CD14-positive monocyte (primary cell): ENCODE results near the gene MEIS2. TPM values are rescaled to one million over a fixed set of nuclear protein-coding genes. Genes with fewer than 3 reads are reported as not detected.

Experiments used
- DNase-seq, 3 donors: peaks; one replicate each; pipeline ENCODE4 v3.0.0-alpha.2; 2011 to 2022
- H2AFZ ChIP-seq: 2 replicates; pipeline ENCODE4 v1.6.0; 2012; ENCODE audit warnings: mild to moderate bottlenecking, low read depth, low read length, inconsistent platforms; ENCODE audit not compliant: insufficient read depth, poor library complexity, severe bottlenecking
- H3K27ac ChIP-seq, 2 donors: 1 replicate in 1 of 2; 2 replicates in 1 of 2; pipeline ENCODE4 v1.5.1; 2012 to 2013; ENCODE audit warnings: low read length in 2 of 2, control low read depth in 1 of 2, inconsistent platforms in 1 of 2, low read depth in 1 of 2, mild to moderate bottlenecking in 1 of 2
- H3K27me3 ChIP-seq, 2 donors: one replicate each; pipeline versions ENCODE4 v1.6.0 to v1.6.1; 2011 to 2013; ENCODE audit warnings: low read length in 2 of 2; ENCODE audit not compliant: control insufficient read depth in 2 of 2, insufficient read depth in 2 of 2
- H3K36me3 ChIP-seq, 2 donors: replicated peaks in 1 of 2; 1 replicate in 1 of 2; 2 replicates in 1 of 2; pipeline versions ENCODE4 v1.5.1 to v1.6.1; 2012 to 2013; ENCODE audit warnings: low read length in 2 of 2, control low read depth in 1 of 2, inconsistent platforms in 1 of 2, mild to moderate bottlenecking in 1 of 2; ENCODE audit not compliant: insufficient read depth in 2 of 2, control insufficient read depth in 1 of 2
- H3K4me1 ChIP-seq, 2 donors: 1 replicate in 1 of 2; 2 replicates in 1 of 2; pipeline versions ENCODE4 v1.5.1 to v1.6.1; 2012 to 2013; ENCODE audit warnings: low read length in 2 of 2, control low read depth in 1 of 2, inconsistent platforms in 1 of 2, mild to moderate bottlenecking in 1 of 2, moderate library complexity in 1 of 2; ENCODE audit not compliant: insufficient read depth in 2 of 2, control insufficient read depth in 1 of 2
- H3K4me2 ChIP-seq: replicated peaks from 2 replicates; pipeline ENCODE3; 2012; ENCODE audit warnings: low read length, moderate library complexity, mild to moderate bottlenecking; ENCODE audit not compliant: poor library complexity, severe bottlenecking; ENCODE audit errors: extremely low read depth
- H3K4me3 ChIP-seq, 3 experiments: fragments of 200-600 bp in 1 of 3; sonication (generic) in 1 of 3; replicated peaks in 1 of 3; 1 replicate in 2 of 3; 2 replicates in 1 of 3; pipeline ENCODE4 v1.5.1; 2011 to 2013; ENCODE audit warnings: low read length in 3 of 3, mild to moderate bottlenecking in 3 of 3, control low read depth in 2 of 3, low read depth in 2 of 3, inconsistent platforms in 1 of 3, moderate library complexity in 1 of 3
- H3K79me2 ChIP-seq: 2 replicates; pipeline ENCODE4 v1.6.0; 2012; ENCODE audit warnings: mild to moderate bottlenecking, control low read depth, inconsistent platforms, low read length, moderate library complexity; ENCODE audit not compliant: insufficient read depth
- H3K9ac ChIP-seq: 2 replicates; pipeline ENCODE4 v1.6.0; 2017; ENCODE audit warnings: low read length, mild to moderate bottlenecking; ENCODE audit not compliant: insufficient read depth, poor library complexity, severe bottlenecking
- H3K9me3 ChIP-seq, 2 donors: replicated peaks in 1 of 2; 1 replicate in 1 of 2; 2 replicates in 1 of 2; pipeline versions ENCODE4 v1.5.1 to v1.6.1; 2012 to 2013; ENCODE audit warnings: low read length in 2 of 2, control low read depth in 1 of 2; ENCODE audit not compliant: control insufficient read depth in 1 of 2, insufficient read depth in 1 of 2
- H4K20me1 ChIP-seq: 2 replicates; pipeline ENCODE4 v1.6.0; 2012; ENCODE audit warnings: mild to moderate bottlenecking, low read length, control low read depth, moderate library complexity; ENCODE audit not compliant: insufficient read depth
- H3K27ac Mint-ChIP-seq, 7 donors: one replicate each; pipeline ENCODE4 v1.8.0; 2020; ENCODE audit warnings: mild to moderate bottlenecking in 7 of 7, mixed read lengths in 7 of 7, moderate library complexity in 6 of 7, inconsistent platforms in 2 of 7
- H3K27me3 Mint-ChIP-seq, 3 donors: one replicate each; pipeline ENCODE4 v1.8.0; 2021 to 2022; ENCODE audit warnings: low read depth in 3 of 3, mild to moderate bottlenecking in 3 of 3, mixed read lengths in 3 of 3, moderate library complexity in 3 of 3, inconsistent platforms in 1 of 3
- H3K36me3 Mint-ChIP-seq, 2 donors: one replicate each; pipeline ENCODE4 v1.8.0; 2020; ENCODE audit warnings: mixed read lengths in 2 of 2, inconsistent platforms in 1 of 2, mild to moderate bottlenecking in 1 of 2
- H3K4me1 Mint-ChIP-seq: one replicate; pipeline ENCODE4 v1.8.0; 2020; ENCODE audit warnings: mild to moderate bottlenecking, mixed read lengths
- H3K4me3 Mint-ChIP-seq, 2 donors: one replicate each; pipeline ENCODE4 v1.8.0; 2020; ENCODE audit warnings: mild to moderate bottlenecking in 2 of 2, mixed read lengths in 2 of 2, moderate library complexity in 1 of 2
- H3K9me3 Mint-ChIP-seq, 7 donors: one replicate each; pipeline ENCODE4 v1.8.0; 2020 to 2022; ENCODE audit warnings: mixed read lengths in 7 of 7, mild to moderate bottlenecking in 6 of 7, moderate library complexity in 6 of 7, inconsistent platforms in 2 of 7
- CTCF ChIP-seq: fragments of 200-600 bp; IDR thresholded peaks from one replicate; pipeline ENCODE4 v1.8.0; 2022; ENCODE audit warnings: antibody characterized with exemption, mild to moderate bottlenecking
- WGBS: methylation state at CpG from one replicate; pipeline ENCODE4 v1.1.5; 2013; ENCODE audit warnings: missing lambda C conversion rate; ENCODE audit not compliant: insufficient coverage; 5-methylcytosine and 5-hydroxymethylcytosine counted together
- intact Hi-C, 2 donors: fragments of 100-400 bp; cut with micrococcal nuclease; formaldehyde crosslinking; loops; one replicate each; pipeline versions ENCODE4 v1.15.0 to v1.15.1; 2023
- polyA plus RNA-seq, 3 donors: library from polyadenylated mRNA; depleted of rRNA in 1 of 3; unstranded in 2 of 3; stranded (reverse) in 1 of 3; fragments of 300-500 nt in 2 of 3; fragments of >200 nt in 1 of 3; fragmentation: Illumina TruSeq in 2 of 3; gene quantifications; 1 replicate in 2 of 3; 2 replicates in 1 of 3; pipeline ENCODE4 v1.2.3, GENCODE V29; 2012 to 2021

The MEIS2 gene
- polyA plus RNA-seq, 3 donors: not detected

- H3K27me3 ChIP-seq: no peaks in the 10 kb centered on the region
- H3K27ac ChIP-seq: no peak overlapping the region
- no peaks in the 10 kb centered on the region for H3K4me1 Mint-ChIP-seq
- H3K36me3 ChIP-seq: no peaks in the 10 kb centered on the region
- TF ChIP-seq CTCF: no peak
- intact Hi-C loops: no loop called here
- no peak overlapping the region for H2AFZ ChIP-seq
- H3K79me2 ChIP-seq: no peaks in the 10 kb centered on the region
- DNase-seq: no peak
- no peak overlapping the region for H3K9ac ChIP-seq
- H3K4me1 ChIP-seq: no peaks in the 10 kb centered on the region
- no peak overlapping the region for H3K4me3 Mint-ChIP-seq
- no peak overlapping the region for H3K4me3 ChIP-seq
- no peaks in the 10 kb centered on the region for H3K9me3 ChIP-seq
- H3K9me3 Mint-ChIP-seq: peaks cover 0 to 3% (median 0%) of the 10 kb centered on the region in 7 donors
- peaks cover 0 to 2% (median 0%) of the 10 kb centered on the region in 3 donors for H3K27me3 Mint-ChIP-seq
- H4K20me1 ChIP-seq: no peaks in the 10 kb centered on the region
- H3K27ac Mint-ChIP-seq: no peak overlapping the region
- no peaks in the 10 kb centered on the region for H3K36me3 Mint-ChIP-seq
- no peak overlapping the region for H3K4me2 ChIP-seq
Observed at GRCh38 chr15:36959746-36960145, 140.6 kb downstream of the MEIS2 start.

GRCh38 chr15:36958606-36959005 is 141.7 kb downstream of the MEIS2 start:
- Histone ChIP-seq H3K36me3 (no peaks in the 10 kb centered on the region), H3K9ac (no peak overlapping the region), H3K4me1 (no peaks in the 10 kb centered on the region), H3K9me3 (no peaks in the 10 kb centered on the region), H3K27me3 (no peaks in the 10 kb centered on the region), H3K4me3 (no peak overlapping the region), H3K4me2 (no peak overlapping the region), H3K27ac (no peak overlapping the region), H3K79me2 (no peaks in the 10 kb centered on the region), H4K20me1 (no peaks in the 10 kb centered on the region), H2AFZ (no peak overlapping the region)
- DNase-seq: no peak
- intact Hi-C loops: no loop called here
- H3K4me1 Mint-ChIP-seq: no peaks in the 10 kb centered on the region
- H3K27ac Mint-ChIP-seq: no peak overlapping the region
- no peak overlapping the region for H3K4me3 Mint-ChIP-seq
- H3K9me3 Mint-ChIP-seq: peaks cover 0 to 3% (median 0%) of the 10 kb centered on the region in 7 donors
- peaks cover 0 to 2% (median 0%) of the 10 kb centered on the region in 3 donors for H3K27me3 Mint-ChIP-seq
- no CpG with 5 or more reads among the region's 1 CpG for WGBS
- TF ChIP-seq CTCF: no peak
- H3K36me3 Mint-ChIP-seq: no peaks in the 10 kb centered on the region
